Right atrium auricular region (tissue), 2 donors: Measurements from ENCODE around the gene LRP1B. TPM values are rescaled to one million over a fixed set of nuclear protein-coding genes. Genes with fewer than 3 reads are reported as not detected.
"Not testable (repeated sequence)": the region's sequence is repeated elsewhere in the genome, so short reads cannot be mapped to it uniquely, and the experiment has no call there.

Source experiments
- DNase-seq: peaks from one replicate; pipeline ENCODE4 v3.0.0-alpha.2; 2019; ENCODE audit warnings: low spot score
- H3K27ac ChIP-seq, 2 donors: fragments of 200-600 bp; sonication (generic); 1 replicate in 1 of 2; 2 replicates in 1 of 2; pipeline ENCODE4 v1.5.1; 2016 to 2019
- H3K27me3 ChIP-seq, 2 donors: fragments of 200-600 bp; sonication (generic); one replicate each; pipeline versions ENCODE4 v1.5.1 to v1.6.0; 2017 to 2019
- H3K36me3 ChIP-seq: fragments of 200-600 bp; sonication (generic); one replicate; pipeline ENCODE4 v1.5.1; 2016
- H3K4me1 ChIP-seq, 2 donors: fragments of 200-600 bp; sonication (generic); one replicate each; pipeline versions ENCODE4 v1.5.1 to v1.6.0; 2017 to 2019
- H3K4me3 ChIP-seq, 2 donors: fragments of 200-600 bp; sonication (generic); 1 replicate in 1 of 2; 2 replicates in 1 of 2; pipeline ENCODE4 v1.5.1; 2017 to 2019; ENCODE audit warnings: mild to moderate bottlenecking in 1 of 2, moderate library complexity in 1 of 2
- H3K9me3 ChIP-seq, 2 donors: fragments of 200-600 bp; sonication (generic); one replicate each; pipeline ENCODE4 v1.5.1; 2019
- CTCF ChIP-seq, 2 donors: fragments of 200-600 bp; sonication (generic); IDR thresholded peaks; one replicate each; pipeline ENCODE4 v1.5.1; 2019; ENCODE audit warnings: antibody characterized with exemption in 2 of 2
- total RNA-seq, 2 donors: library from RNA; depleted of rRNA; stranded (reverse); fragments of >200 nt; gene quantifications; one replicate each; pipeline ENCODE4 v1.1.0, GENCODE V29; 2016

LRP1B gene
- total RNA-seq, 2 donors from 2014 or later: 0.44 to 0.47 TPM

GRCh38 chr2:140658760-140659692, 1471.8 kb downstream of the LRP1B start:
- Histone ChIP-seq H3K9me3 (no peaks in the 10 kb centered on the region), H3K36me3 (no peaks in the 10 kb centered on the region), H3K27ac (no peak overlapping the region), H3K4me3 (no peak overlapping the region), H3K27me3 (no peaks in the 10 kb centered on the region), H3K4me1 (no peaks in the 10 kb centered on the region)
- TF ChIP-seq CTCF (IDR thresholded peaks at IDR 0.05): no peak
- DNase-seq: no peak

DNA sequence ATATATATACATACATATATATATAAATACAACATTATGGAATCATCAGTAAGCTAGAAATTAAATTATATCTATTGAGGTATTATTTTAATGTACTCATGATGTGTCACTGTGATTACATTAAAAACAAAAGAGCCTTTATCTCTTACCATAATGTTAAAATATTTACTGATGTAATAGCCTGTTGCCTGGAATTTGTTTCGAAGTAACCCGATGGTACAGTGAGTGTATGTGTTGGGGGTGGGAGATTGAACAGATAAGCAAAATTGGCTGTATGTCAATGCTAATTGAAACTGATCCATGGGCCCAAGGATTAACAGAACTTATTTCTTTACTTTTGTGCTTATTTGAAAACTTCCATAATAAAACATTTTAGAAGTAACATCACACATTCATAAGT, 1473.2 kb downstream of the LRP1B start:
- no peak for DNase-seq
- no peak for TF ChIP-seq CTCF (IDR thresholded peaks at IDR 0.05)
- Histone ChIP-seq H3K36me3 (no peaks in the 10 kb centered on the region), H3K9me3 (no peaks in the 10 kb centered on the region), H3K27me3 (no peaks in the 10 kb centered on the region), H3K4me1 (no peaks in the 10 kb centered on the region), H3K27ac (no peak overlapping the region), H3K4me3 (no peak overlapping the region)

- Histone ChIP-seq H3K4me3 (no peak overlapping the region), H3K9me3 (no peaks in the 10 kb centered on the region), H3K27me3 (no peaks in the 10 kb centered on the region), H3K36me3 (no peaks in the 10 kb centered on the region), H3K27ac (no peak overlapping the region), H3K4me1 (no peaks in the 10 kb centered on the region)
- DNase-seq: no peak
- no peak for TF ChIP-seq CTCF (IDR thresholded peaks at IDR 0.05)
Observed at GRCh38 chr2:140654565-140654964, 1476.3 kb downstream of the LRP1B start.

DNA sequence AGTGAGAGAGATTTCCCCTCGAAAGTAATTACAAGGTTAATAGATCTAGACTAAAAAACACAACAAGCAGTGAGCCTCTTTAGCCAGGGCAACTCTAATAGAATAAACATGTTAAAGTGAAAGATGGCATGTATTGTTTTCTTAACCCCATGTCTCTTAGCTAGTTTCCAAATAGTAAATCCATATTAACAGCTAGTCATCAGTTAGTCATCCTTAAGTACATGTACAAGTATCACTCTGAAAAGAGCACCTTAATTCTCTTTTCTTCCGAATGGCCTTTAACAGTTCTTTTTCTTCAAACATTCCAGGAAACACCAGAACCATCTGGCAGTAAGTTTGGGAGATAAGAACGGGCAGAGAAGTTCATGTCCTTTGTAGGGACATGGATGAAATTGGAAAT, 1480.0 kb downstream of the LRP1B start:
- DNase-seq: no peak
- no peaks in the 10 kb centered on the region for H3K36me3 ChIP-seq
- no peaks in the 10 kb centered on the region for H3K4me1 ChIP-seq
- no peak overlapping the region for H3K4me3 ChIP-seq
- TF ChIP-seq CTCF (IDR thresholded peaks at IDR 0.05): no peak
- no peaks in the 10 kb centered on the region for H3K27me3 ChIP-seq
- H3K9me3 ChIP-seq: no peaks in the 10 kb centered on the region
- no peak overlapping the region for H3K27ac ChIP-seq

GRCh38 chr2:140650134-140650533, 1480.7 kb downstream of the LRP1B start:
- H3K9me3 ChIP-seq, H3K36me3 ChIP-seq, DNase-seq, H3K4me3 ChIP-seq, H3K4me1 ChIP-seq, H3K27ac ChIP-seq, H3K27me3 ChIP-seq: not testable (repeated sequence)

DNA sequence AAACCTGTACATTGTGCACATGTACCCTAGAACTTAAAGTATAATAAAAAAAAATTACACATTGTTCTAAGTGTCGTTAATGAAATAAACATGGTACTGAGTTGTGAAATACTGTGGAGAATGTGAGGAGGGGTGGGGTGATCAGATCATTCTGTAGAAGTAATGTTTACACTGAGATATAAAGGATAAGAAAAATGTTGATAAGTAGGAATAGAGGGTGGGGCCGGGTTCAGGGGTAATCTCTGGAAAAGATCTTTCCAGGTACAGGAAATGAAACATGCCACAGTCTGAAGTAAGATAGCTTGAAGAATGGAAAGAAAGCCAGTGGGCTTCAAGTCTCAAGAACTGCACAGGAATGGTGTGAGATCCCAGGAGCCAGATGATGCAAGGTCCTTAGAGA, 1482.4 kb downstream of the LRP1B start:
- no peak for DNase-seq
- Histone ChIP-seq H3K4me1 (no peaks in the 10 kb centered on the region), H3K9me3 (no peaks in the 10 kb centered on the region), H3K4me3 (no peak overlapping the region), H3K27ac (no peak overlapping the region), H3K36me3 (no peaks in the 10 kb centered on the region), H3K27me3 (no peaks in the 10 kb centered on the region)
- TF ChIP-seq CTCF (IDR thresholded peaks at IDR 0.05): no peak
